SK-N-MC (cell line): ENCODE data around the gene HELZ.

Experiments used
- EZH2 ChIP-seq: fragments of 200-600 bp; sonication (generic); IDR thresholded peaks from one replicate; pipeline ENCODE4 v1.6.1; 2017; ENCODE audit warnings: antibody characterized with exemption
- POLR2AphosphoS5 ChIP-seq: IDR thresholded peaks from 2 replicates; pipeline ENCODE4 v1.6.1; 2012; ENCODE audit warnings: mild to moderate bottlenecking, low read depth, low read length, borderline replicate concordance

DNA sequence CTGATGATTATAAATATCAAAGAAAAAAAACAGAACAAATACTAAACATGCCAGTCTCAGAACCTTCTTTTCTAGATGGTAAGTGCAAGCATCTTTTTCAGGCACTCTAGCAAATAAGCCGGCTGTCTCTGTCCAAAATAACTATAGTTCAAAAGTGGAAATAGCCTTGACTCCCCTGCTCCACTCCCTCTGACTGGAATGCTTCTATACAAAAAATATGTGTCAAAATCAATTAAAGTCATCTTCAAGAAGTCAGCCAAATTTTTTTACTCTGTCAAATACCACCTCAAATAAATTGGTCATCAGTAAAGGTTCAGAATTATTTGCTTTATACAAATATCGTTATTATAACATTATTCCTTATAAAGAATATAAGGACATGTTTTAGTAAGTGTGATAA lies 117.1 kb downstream of the HELZ start:
- TF ChIP-seq EZH2 (no peak), POLR2AphosphoS5 (no peak)
